ENCODE measurements around the gene RAPGEF1. TPM values are rescaled to one million over a fixed set of nuclear protein-coding genes. Genes with fewer than 3 reads are reported as not detected.

Gene RAPGEF1
- total and polyA plus RNA-seq, 2 donors (not counting 3 experiments of a cell fraction or from before 2014, with no cell fraction given): 50.0 to 124 TPM

GRCh38 chr9:131734165-131734610 is 5.7 kb downstream of the RAPGEF1 start:
- dilution Hi-C loops (cut with MboI; ENCODE audit: extremely low pct_ligation_motif_present, low sequenced_read_pairs): no loop called here
- TF ChIP-seq JUN (IDR thresholded peaks at IDR 0.05; ENCODE audit: borderline replicate concordance, insufficient read depth, insufficient read length, low read depth) (no peak), GATA2 (IDR thresholded peaks at IDR 0.05; ENCODE audit: insufficient read depth, insufficient read length, low read depth, low read length) (peak; percentile 12)
- H3K27me3 ChIP-seq (ENCODE audit: control insufficient read depth in 2 of 2, insufficient read depth in 2 of 2, low read length in 2 of 2): no peaks in the 10 kb centered on the region
- no peak overlapping the region for H3K4me3 ChIP-seq (replicated peaks in 1 of 3; ENCODE audit: insufficient read depth in 1 of 3, low read depth in 1 of 3, low read length in 3 of 3)
- H4K20me1 ChIP-seq (replicated peaks; ENCODE audit: control insufficient read depth, extremely low read depth, insufficient read depth, low read length): no peaks in the 10 kb centered on the region
- no peak overlapping the region for H2AFZ ChIP-seq (ENCODE audit: low read depth, low read length)
- H3K9me3 ChIP-seq (replicated peaks; ENCODE audit: control insufficient read depth, insufficient read depth, low read length): no peaks in the 10 kb centered on the region
- no peaks in the 10 kb centered on the region for H3K36me3 ChIP-seq (ENCODE audit: control insufficient read depth in 2 of 2, extremely low read depth in 1 of 2, insufficient read depth in 2 of 2, low read length in 2 of 2)
- H3K79me2 ChIP-seq (ENCODE audit: control insufficient read depth, insufficient read depth, low read length): peaks cover 86% of the 10 kb centered on the region
- intact Hi-C loops (cut with micrococcal nuclease): loop anchor here (1.0 to 2.0 kb wide), 2 partner anchors 52 to 125 kb away; no protein-coding TSS in a partner anchor
- peak overlapping the region; percentile 59 for H3K9ac ChIP-seq (replicated peaks; ENCODE audit: extremely low read depth, insufficient read depth, low read length)
- peak overlapping the region; percentile 54 for H3K4me2 ChIP-seq (ENCODE audit: insufficient read depth, low read length)
- peak overlapping the region; percentile 87 for H3K27ac ChIP-seq (ENCODE audit: insufficient read depth, low read depth, low read length)
- ChIA-PET POLR2A (interaction anchor here (0.9 to 1.1 kb wide), 2 partner anchors 20 to 52 kb away, joined by 4 to 5 read pairs; no protein-coding TSS in a partner anchor), CTCF (interaction anchor here (0.8 to 2.8 kb wide), 16 partner anchors 17 to 143 kb away, joined by 3 to 16 read pairs (median 4); no protein-coding TSS in a partner anchor)
- peak; percentile 70 for FAIRE-seq
- H3K4me1 ChIP-seq (ENCODE audit: control insufficient read depth, extremely low read depth, insufficient read depth, low read length): peaks cover 81% of the 10 kb centered on the region
- TSS peak; percentile 66 for BruUV-seq (replicated peaks)
- no peaks in the 10 kb centered on the region for H3K9me1 ChIP-seq (replicated peaks; ENCODE audit: control insufficient read depth, extremely low read depth, insufficient read depth, low read length)
- DNase-seq (ENCODE audit: low read depth, low spot score): peak; percentile 48

GRCh38 chr9:131733541-131734061 is 6.3 kb downstream of the RAPGEF1 start:
- Histone ChIP-seq H3K4me3 (replicated peaks in 1 of 3; ENCODE audit: insufficient read depth in 1 of 3, low read depth in 1 of 3, low read length in 3 of 3) (no peak overlapping the region), H3K4me1 (ENCODE audit: control insufficient read depth, extremely low read depth, insufficient read depth, low read length) (peaks cover 81% of the 10 kb centered on the region), H3K4me2 (ENCODE audit: insufficient read depth, low read length) (peak overlapping the region; percentile 54), H3K9ac (replicated peaks; ENCODE audit: extremely low read depth, insufficient read depth, low read length) (peak overlapping the region; percentile 71), H3K79me2 (ENCODE audit: control insufficient read depth, insufficient read depth, low read length) (peaks cover 86% of the 10 kb centered on the region), H4K20me1 (replicated peaks; ENCODE audit: control insufficient read depth, extremely low read depth, insufficient read depth, low read length) (no peaks in the 10 kb centered on the region), H2AFZ (ENCODE audit: low read depth, low read length) (no peak overlapping the region), H3K27ac (ENCODE audit: insufficient read depth, low read depth, low read length) (peak overlapping the region; percentile 87), H3K9me3 (replicated peaks; ENCODE audit: control insufficient read depth, insufficient read depth, low read length) (no peaks in the 10 kb centered on the region), H3K9me1 (replicated peaks; ENCODE audit: control insufficient read depth, extremely low read depth, insufficient read depth, low read length) (no peaks in the 10 kb centered on the region), H3K27me3 (ENCODE audit: control insufficient read depth in 2 of 2, insufficient read depth in 2 of 2, low read length in 2 of 2) (no peaks in the 10 kb centered on the region), H3K36me3 (ENCODE audit: control insufficient read depth in 2 of 2, extremely low read depth in 1 of 2, insufficient read depth in 2 of 2, low read length in 2 of 2) (no peaks in the 10 kb centered on the region)
- dilution Hi-C loops (cut with MboI; ENCODE audit: extremely low pct_ligation_motif_present, low sequenced_read_pairs) (no loop called here), intact Hi-C loops (cut with micrococcal nuclease) (loop anchor here (1.0 to 2.0 kb wide), 5 partner anchors 19 to 125 kb away; no protein-coding TSS in a partner anchor)
- no TSS peak for BruUV-seq (replicated peaks)
- peak; percentile 49 for TF ChIP-seq GATA2 (IDR thresholded peaks at IDR 0.05; ENCODE audit: insufficient read depth, insufficient read length, low read depth, low read length)
- no peak for TF ChIP-seq EZH2 (IDR thresholded peaks at IDR 0.05; ENCODE audit: borderline replicate concordance, low read depth, low read length, severe bottlenecking)
- peak; percentile 59 for TF ChIP-seq POLR2AphosphoS5 (IDR thresholded peaks at IDR 0.05; ENCODE audit: insufficient read depth, low read depth, low read length)
- TF ChIP-seq JUN (IDR thresholded peaks at IDR 0.05; ENCODE audit: borderline replicate concordance, insufficient read depth, insufficient read length, low read depth): peak; percentile 78
- peak; percentile 83 for TF ChIP-seq FOS (IDR thresholded peaks at IDR 0.05; ENCODE audit: borderline replicate concordance, insufficient read depth, low read length)
- no peak for TF ChIP-seq CTCF (IDR thresholded peaks at IDR 0.05; ENCODE audit: extremely low read depth in 1 of 2, insufficient read depth in 1 of 2, low read depth in 1 of 2, low read length in 2 of 2)
- ChIA-PET POLR2A (interaction anchor here (0.8 to 1.1 kb wide), 3 partner anchors 19 to 56 kb away, joined by 3 to 5 read pairs (median 4); no protein-coding TSS in a partner anchor), CTCF (interaction anchor here (0.8 to 2.8 kb wide), 17 partner anchors 16 to 142 kb away, joined by 3 to 16 read pairs (median 4); no protein-coding TSS in a partner anchor)
- DNase-seq (ENCODE audit: low read depth, low spot score) (peak; percentile 97), FAIRE-seq (peak; percentile 95)
